KMS-11 (cell line): ENCODE results near the gene FOS.

Source experiments
- H2AFZ ChIP-seq: fragments of 200-600 bp; sonication (generic); 2 replicates; pipeline ENCODE4 v1.6.1; 2016; ENCODE audit warnings: antibody characterized with exemption, mixed run types, low read depth
- H3K27ac ChIP-seq: fragments of 200-600 bp; sonication (generic); 2 replicates; pipeline ENCODE4 v1.6.1; 2016; ENCODE audit warnings: mild to moderate bottlenecking, mixed run types
- H3K27me3 ChIP-seq: fragments of 200-600 bp; sonication (generic); 2 replicates; pipeline ENCODE4 v1.6.1; 2017; ENCODE audit warnings: mild to moderate bottlenecking, low read depth, mixed run types, moderate library complexity; ENCODE audit not compliant: insufficient read depth
- H3K36me3 ChIP-seq: fragments of 200-600 bp; sonication (generic); 2 replicates; pipeline ENCODE4 v1.6.1; 2017; ENCODE audit warnings: mild to moderate bottlenecking, mixed run types; ENCODE audit not compliant: insufficient read depth
- H3K4me1 ChIP-seq: fragments of 200-600 bp; sonication (generic); 2 replicates; pipeline ENCODE4 v1.6.1; 2016; ENCODE audit warnings: mild to moderate bottlenecking, low read depth, mixed run types; ENCODE audit not compliant: poor library complexity, severe bottlenecking
- H3K4me2 ChIP-seq: fragments of 200-600 bp; sonication (generic); 2 replicates; pipeline ENCODE4 v1.7.0; 2016; ENCODE audit warnings: mild to moderate bottlenecking, mixed run types
- H3K4me3 ChIP-seq: fragments of 200-600 bp; sonication (generic); IDR thresholded peaks from 2 replicates; pipeline ENCODE4 v1.6.1; 2017; ENCODE audit warnings: low read depth, low read length, mixed read lengths; ENCODE audit not compliant: insufficient read depth
- H3K79me2 ChIP-seq: fragments of 200-600 bp; sonication (generic); 2 replicates; pipeline ENCODE4 v1.6.1; 2016; ENCODE audit warnings: low read depth, mixed run types; ENCODE audit not compliant: insufficient read depth
- H3K9ac ChIP-seq: fragments of 200-600 bp; sonication (generic); 2 replicates; pipeline ENCODE4 v1.6.1; 2016; ENCODE audit warnings: mild to moderate bottlenecking, mixed run types
- H4K20me1 ChIP-seq: fragments of 200-600 bp; sonication (generic); 2 replicates; pipeline ENCODE4 v1.6.1; 2016; ENCODE audit warnings: mild to moderate bottlenecking, mixed run types; ENCODE audit not compliant: insufficient read depth
- TF ChIP-seq, protein P1 (sequence below): fragments of 200-600 bp; sonication (generic); conservative IDR thresholded peaks from 2 replicates; pipeline ENCODE4 v1.6.1; 2017; ENCODE audit warnings: low read depth, mild to moderate bottlenecking, antibody characterized with exemption, low read length, moderate library complexity, mixed read lengths

FOS gene

GRCh38 chr14:75244121-75244520, 34.5 kb upstream of the FOS start:
- TF ChIP-seq, protein P1, sequence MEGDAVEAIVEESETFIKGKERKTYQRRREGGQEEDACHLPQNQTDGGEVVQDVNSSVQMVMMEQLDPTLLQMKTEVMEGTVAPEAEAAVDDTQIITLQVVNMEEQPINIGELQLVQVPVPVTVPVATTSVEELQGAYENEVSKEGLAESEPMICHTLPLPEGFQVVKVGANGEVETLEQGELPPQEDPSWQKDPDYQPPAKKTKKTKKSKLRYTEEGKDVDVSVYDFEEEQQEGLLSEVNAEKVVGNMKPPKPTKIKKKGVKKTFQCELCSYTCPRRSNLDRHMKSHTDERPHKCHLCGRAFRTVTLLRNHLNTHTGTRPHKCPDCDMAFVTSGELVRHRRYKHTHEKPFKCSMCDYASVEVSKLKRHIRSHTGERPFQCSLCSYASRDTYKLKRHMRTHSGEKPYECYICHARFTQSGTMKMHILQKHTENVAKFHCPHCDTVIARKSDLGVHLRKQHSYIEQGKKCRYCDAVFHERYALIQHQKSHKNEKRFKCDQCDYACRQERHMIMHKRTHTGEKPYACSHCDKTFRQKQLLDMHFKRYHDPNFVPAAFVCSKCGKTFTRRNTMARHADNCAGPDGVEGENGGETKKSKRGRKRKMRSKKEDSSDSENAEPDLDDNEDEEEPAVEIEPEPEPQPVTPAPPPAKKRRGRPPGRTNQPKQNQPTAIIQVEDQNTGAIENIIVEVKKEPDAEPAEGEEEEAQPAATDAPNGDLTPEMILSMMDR = no peak
- H2AFZ ChIP-seq = no peak overlapping the region
- no peaks in the 10 kb centered on the region for H4K20me1 ChIP-seq
- H3K4me2 ChIP-seq = no peak overlapping the region
- peaks cover 23% of the 10 kb centered on the region for H3K4me1 ChIP-seq
- H3K27me3 ChIP-seq = peaks cover 14% of the 10 kb centered on the region; the same call in 1 of the 2 replicates
- H3K9ac ChIP-seq = no peak overlapping the region
- no peaks in the 10 kb centered on the region for H3K36me3 ChIP-seq
- no peak overlapping the region for H3K27ac ChIP-seq
- no peak overlapping the region for H3K4me3 ChIP-seq
- H3K79me2 ChIP-seq = no peaks in the 10 kb centered on the region

DNA sequence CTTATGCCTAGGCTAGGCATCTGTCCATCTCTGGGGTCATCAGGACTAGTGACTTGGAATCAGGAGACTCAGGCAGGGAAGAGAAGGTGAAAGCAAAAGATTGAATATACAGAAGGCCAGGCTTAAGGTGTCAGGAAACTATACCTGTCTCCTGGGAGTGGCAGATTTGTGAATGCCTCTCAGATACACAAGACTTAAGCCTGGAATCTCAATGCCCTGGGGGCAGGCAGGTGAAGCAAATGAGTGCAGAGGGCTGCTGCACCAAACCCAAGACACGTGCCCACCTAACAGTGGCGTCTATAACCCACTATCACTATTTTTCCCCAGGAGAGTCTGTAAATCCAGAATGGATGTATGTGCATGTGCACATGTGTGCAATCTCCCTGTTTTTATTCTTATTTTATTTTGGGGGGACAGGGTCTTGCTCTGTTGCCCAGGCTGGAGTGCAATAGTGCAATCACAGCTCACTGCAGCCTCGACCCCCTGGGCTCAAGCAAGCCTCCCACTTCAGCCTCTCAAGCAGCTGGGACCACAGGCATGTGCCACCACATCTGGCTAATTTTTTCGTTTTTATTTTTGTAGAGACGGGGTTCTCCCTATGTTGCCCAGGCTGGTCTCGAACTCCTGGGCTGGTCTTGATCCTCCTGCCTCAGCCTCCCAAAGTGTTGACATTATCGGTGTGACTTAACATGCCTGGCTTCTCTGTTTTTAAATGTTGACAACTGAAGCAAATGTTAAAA, 31.9 kb upstream of the FOS start:
- H3K27me3 ChIP-seq = peaks cover 18% of the 10 kb centered on the region; the same call in 1 of the 2 replicates
- H3K79me2 ChIP-seq = no peaks in the 10 kb centered on the region
- H3K9ac ChIP-seq = no peak overlapping the region
- H3K4me3 ChIP-seq = no peak overlapping the region
- no peak overlapping the region for H2AFZ ChIP-seq
- peaks cover 43% of the 10 kb centered on the region for H3K4me1 ChIP-seq
- no peak overlapping the region for H3K27ac ChIP-seq
- H3K36me3 ChIP-seq = no peaks in the 10 kb centered on the region
- no peak overlapping the region for H3K4me2 ChIP-seq
- H4K20me1 ChIP-seq = no peaks in the 10 kb centered on the region
- TF ChIP-seq, protein P1 = no peak

DNA sequence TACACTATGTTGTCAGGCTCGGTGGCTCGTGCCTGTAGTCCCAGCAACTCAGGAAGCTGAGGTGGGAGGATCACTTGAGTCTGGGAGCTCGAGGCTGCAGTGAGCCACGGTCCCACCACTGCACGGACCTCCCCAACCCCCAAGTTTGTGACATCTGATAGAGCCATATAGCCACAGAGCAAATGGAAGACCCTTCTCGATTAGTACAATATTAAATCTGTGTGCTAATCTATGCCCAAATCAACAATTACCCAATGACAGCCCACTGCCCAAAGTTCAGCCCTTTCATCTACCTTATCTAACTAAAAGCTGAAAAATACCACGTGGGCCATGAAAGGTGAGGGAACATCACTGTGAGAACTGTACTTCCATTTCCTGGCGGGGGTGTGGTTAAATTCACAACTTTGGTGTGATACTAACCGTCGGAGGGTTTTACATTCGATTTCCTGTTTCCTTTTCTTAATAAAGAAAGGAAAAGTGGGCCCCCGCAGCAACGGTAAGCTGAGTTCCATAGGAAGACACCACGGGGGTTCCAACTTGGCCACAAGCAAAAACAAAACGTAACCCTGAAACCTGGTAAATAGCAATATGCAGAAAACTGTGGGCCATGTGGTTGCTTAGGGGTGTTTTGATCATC, 31.2 kb upstream of the FOS start:
- Histone ChIP-seq H3K4me3 (no peak overlapping the region), H2AFZ (no peak overlapping the region), H3K4me1 (peaks cover 43% of the 10 kb centered on the region), H3K4me2 (peak overlapping the region; percentile 56), H3K27me3 (peaks cover 18% of the 10 kb centered on the region; the same call in 1 of the 2 replicates), H4K20me1 (no peaks in the 10 kb centered on the region), H3K9ac (no peak overlapping the region), H3K27ac (no peak overlapping the region), H3K79me2 (no peaks in the 10 kb centered on the region), H3K36me3 (no peaks in the 10 kb centered on the region)
- TF ChIP-seq, protein P1 = no peak

DNA sequence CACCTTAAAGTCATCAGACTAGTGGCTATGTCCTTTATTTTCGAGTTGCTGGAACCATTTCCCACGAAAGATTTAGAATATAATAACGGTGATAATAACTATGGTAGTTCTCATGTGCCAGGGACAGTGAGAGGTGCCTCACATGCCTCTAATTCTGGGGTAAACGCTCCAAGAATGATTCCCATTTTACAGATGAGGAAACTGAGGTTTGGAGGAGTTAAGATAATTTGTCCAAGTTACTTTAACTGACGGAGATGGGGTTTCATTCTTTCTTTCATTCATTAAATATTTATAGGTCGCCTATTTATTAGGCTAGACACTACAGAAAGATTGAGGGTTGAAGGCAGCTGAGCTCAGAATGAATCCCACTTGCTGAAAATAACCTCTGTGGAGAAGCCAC, 30.7 kb upstream of the FOS start:
- Histone ChIP-seq H3K4me3 (no peak overlapping the region), H3K9ac (no peak overlapping the region), H3K27me3 (peaks cover 18% of the 10 kb centered on the region; the same call in 1 of the 2 replicates), H3K4me1 (peaks cover 43% of the 10 kb centered on the region), H4K20me1 (no peaks in the 10 kb centered on the region), H3K4me2 (peak overlapping the region; percentile 56; the same call in 1 of the 2 replicates), H3K27ac (no peak overlapping the region), H2AFZ (no peak overlapping the region), H3K36me3 (no peaks in the 10 kb centered on the region), H3K79me2 (no peaks in the 10 kb centered on the region)
- TF ChIP-seq, protein P1 = no peak
